ENCODE results near the gene HDAC1.

The HDAC1 gene

DNA sequence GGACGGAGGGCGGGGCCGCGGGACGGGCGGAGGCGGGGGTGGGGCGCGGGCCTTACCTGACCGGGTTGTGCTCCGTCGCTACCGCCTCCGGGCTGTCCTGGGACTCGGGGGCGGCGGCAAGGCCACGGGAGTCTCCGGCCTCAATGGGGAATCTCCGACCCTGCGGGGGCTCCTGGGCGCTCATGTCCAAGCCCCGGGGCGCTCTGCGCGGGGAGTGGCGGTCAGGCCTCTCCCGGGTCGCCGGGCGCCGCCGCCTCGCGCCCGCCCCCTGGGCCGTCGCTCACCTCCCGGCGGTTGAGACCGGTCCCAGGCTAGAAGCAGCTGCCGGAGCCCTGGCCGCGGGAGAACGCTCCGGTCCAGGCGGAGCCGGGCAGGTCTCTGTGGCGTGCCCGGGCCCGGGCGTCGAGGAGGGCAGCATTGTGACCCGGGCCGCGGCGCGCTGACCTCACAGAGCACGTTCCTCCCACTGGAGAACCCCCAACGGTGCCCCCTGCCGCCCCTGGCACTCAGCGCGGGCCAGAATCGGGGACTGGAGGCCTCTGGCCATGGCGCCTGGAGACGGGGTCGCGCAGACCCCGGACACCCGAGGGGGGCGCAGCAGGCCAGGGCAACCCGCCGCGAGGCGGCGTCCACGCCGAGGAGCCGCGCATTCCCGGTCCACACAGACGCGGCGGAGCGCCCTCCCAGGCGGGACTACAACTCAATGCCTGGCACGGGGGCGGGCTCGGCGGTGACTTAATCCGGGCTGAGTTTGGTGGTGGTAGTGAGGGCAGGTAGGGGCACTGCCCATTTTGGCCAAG is 70.0 kb downstream of the HDAC1 start:
- Histone ChIP-seq H3K4me2 (ENCODE audit: insufficient read depth, low read length) (no peak overlapping the region), H3K9me3 (ENCODE audit: insufficient read depth, low read length, severe bottlenecking) (no peaks in the 10 kb centered on the region), H3K4me3 (ENCODE audit: low read depth in 1 of 2, low read length in 2 of 2) (no peak overlapping the region), H3K9ac (ENCODE audit: low read depth, low read length) (no peak overlapping the region), H4K20me1 (ENCODE audit: insufficient read depth, low read length) (no peaks in the 10 kb centered on the region; the same call in 1 of the 2 replicates), H3K27me3 (ENCODE audit: insufficient read depth, low read length, poor library complexity) (no peaks in the 10 kb centered on the region), H3K79me2 (ENCODE audit: insufficient read depth, low read length) (no peaks in the 10 kb centered on the region), H3K27ac (ENCODE audit: low read length) (no peak overlapping the region), H3K4me1 (ENCODE audit: insufficient read depth, low read length) (no peaks in the 10 kb centered on the region), H2AFZ (ENCODE audit: low read depth, low read length) (no peak overlapping the region), H3K36me3 (ENCODE audit: insufficient read depth, low read length) (peaks cover 44% of the 10 kb centered on the region)
- ATAC-seq (ENCODE audit: insufficient read depth, low read depth): no peak
- no peak for DNase-seq
- TF ChIP-seq EZH2 (IDR thresholded peaks at IDR 0.05; ENCODE audit: borderline replicate concordance, low read depth, low read length, severe bottlenecking): no peak
- TF ChIP-seq, protein P1, sequence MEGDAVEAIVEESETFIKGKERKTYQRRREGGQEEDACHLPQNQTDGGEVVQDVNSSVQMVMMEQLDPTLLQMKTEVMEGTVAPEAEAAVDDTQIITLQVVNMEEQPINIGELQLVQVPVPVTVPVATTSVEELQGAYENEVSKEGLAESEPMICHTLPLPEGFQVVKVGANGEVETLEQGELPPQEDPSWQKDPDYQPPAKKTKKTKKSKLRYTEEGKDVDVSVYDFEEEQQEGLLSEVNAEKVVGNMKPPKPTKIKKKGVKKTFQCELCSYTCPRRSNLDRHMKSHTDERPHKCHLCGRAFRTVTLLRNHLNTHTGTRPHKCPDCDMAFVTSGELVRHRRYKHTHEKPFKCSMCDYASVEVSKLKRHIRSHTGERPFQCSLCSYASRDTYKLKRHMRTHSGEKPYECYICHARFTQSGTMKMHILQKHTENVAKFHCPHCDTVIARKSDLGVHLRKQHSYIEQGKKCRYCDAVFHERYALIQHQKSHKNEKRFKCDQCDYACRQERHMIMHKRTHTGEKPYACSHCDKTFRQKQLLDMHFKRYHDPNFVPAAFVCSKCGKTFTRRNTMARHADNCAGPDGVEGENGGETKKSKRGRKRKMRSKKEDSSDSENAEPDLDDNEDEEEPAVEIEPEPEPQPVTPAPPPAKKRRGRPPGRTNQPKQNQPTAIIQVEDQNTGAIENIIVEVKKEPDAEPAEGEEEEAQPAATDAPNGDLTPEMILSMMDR (IDR thresholded peaks at IDR 0.05; ENCODE audit: borderline replicate concordance, extremely low read depth, low read length, poor library complexity, severe bottlenecking): no peak

DNA sequence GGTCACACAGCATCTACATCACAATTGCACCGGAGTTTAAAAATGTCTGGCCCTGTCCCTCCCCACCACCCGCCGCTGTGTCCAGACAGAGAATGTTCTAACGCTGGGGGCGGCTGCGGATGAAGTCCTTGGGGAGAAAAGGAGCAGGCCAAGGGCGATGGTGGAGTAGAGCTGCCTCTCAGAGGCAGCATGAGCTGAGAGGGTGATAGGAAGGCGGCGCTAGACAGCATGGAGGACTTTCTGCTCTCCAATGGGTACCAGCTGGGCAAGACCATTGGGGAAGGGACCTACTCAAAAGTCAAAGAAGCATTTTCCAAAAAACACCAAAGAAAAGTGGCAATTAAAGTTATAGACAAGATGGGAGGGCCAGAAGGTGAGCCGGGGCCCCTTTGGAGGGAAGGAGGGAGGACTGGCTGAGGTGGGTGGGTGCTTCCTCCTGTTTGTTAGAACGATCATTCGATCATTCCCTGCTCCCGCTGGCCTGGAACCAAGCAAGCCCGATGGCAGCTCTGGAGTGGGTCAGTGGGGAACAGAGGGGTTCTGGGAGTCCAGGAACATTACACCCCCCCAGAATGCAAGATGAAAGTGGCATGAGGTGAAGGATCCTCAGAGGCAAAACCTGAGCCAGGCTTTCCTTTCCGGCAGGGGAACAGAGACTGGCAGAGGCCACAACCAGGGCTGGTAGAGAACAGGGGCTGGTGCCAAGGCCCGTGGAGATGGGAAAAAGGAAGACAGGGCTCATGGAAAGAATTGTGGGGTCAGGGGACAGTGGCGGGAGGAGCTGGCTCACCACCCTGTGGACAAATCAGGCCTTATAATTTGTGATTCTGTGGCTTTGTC is 70.8 kb downstream of the HDAC1 start, which contains the start of the genes FAM229A and TSSK3:
Gene FAM229A (minus strand): TSS at position 12 of the 840 bp plus-strand sequence. CDS start 394 bp downstream, outside the sequence.
Gene TSSK3 (plus strand): TSS at position 66 of the 840 bp plus-strand sequence. CDS start 163 bp downstream, at position 229.
- Histone ChIP-seq H3K4me3 (ENCODE audit: low read depth in 1 of 2, low read length in 2 of 2) (no peak within 1 kb of the TSS), H3K79me2 (ENCODE audit: insufficient read depth, low read length) (no peaks in the 10 kb centered on the region), H3K4me1 (ENCODE audit: insufficient read depth, low read length) (no peaks in the 10 kb centered on the region), H3K27ac (ENCODE audit: low read length) (no peak within 1 kb of the TSS), H3K9me3 (ENCODE audit: insufficient read depth, low read length, severe bottlenecking) (no peaks in the 10 kb centered on the region), H4K20me1 (ENCODE audit: insufficient read depth, low read length) (no peaks in the 10 kb centered on the region; the same call in 1 of the 2 replicates), H3K4me2 (ENCODE audit: insufficient read depth, low read length) (no peak within 1 kb of the TSS), H3K36me3 (ENCODE audit: insufficient read depth, low read length) (peaks cover 52% of the 10 kb centered on the region), H3K9ac (ENCODE audit: low read depth, low read length) (no peak within 1 kb of the TSS), H3K27me3 (ENCODE audit: insufficient read depth, low read length, poor library complexity) (no peaks in the 10 kb centered on the region), H2AFZ (ENCODE audit: low read depth, low read length) (no peak within 1 kb of the TSS)
- ATAC-seq (ENCODE audit: insufficient read depth, low read depth) (no peak), DNase-seq (no peak)
- TF ChIP-seq EZH2 (IDR thresholded peaks at IDR 0.05; ENCODE audit: borderline replicate concordance, low read depth, low read length, severe bottlenecking): no peak
- TF ChIP-seq, protein P1 (IDR thresholded peaks at IDR 0.05; ENCODE audit: borderline replicate concordance, extremely low read depth, low read length, poor library complexity, severe bottlenecking): no peak

GRCh38 chr1:32363713-32364112 is 71.8 kb downstream of the HDAC1 start:
- H4K20me1 ChIP-seq (ENCODE audit: insufficient read depth, low read length): no peaks in the 10 kb centered on the region; the same call in 1 of the 2 replicates
- H3K27me3 ChIP-seq (ENCODE audit: insufficient read depth, low read length, poor library complexity): no peaks in the 10 kb centered on the region
- no peak overlapping the region for H3K9ac ChIP-seq (ENCODE audit: low read depth, low read length)
- peaks cover 62% of the 10 kb centered on the region for H3K36me3 ChIP-seq (ENCODE audit: insufficient read depth, low read length)
- H3K27ac ChIP-seq (ENCODE audit: low read length): no peak overlapping the region
- TF ChIP-seq, protein P1 (IDR thresholded peaks at IDR 0.05; ENCODE audit: borderline replicate concordance, extremely low read depth, low read length, poor library complexity, severe bottlenecking): no peak
- TF ChIP-seq EZH2 (IDR thresholded peaks at IDR 0.05; ENCODE audit: borderline replicate concordance, low read depth, low read length, severe bottlenecking): no peak
- no peaks in the 10 kb centered on the region for H3K4me1 ChIP-seq (ENCODE audit: insufficient read depth, low read length)
- no peak overlapping the region for H2AFZ ChIP-seq (ENCODE audit: low read depth, low read length)
- ATAC-seq (ENCODE audit: insufficient read depth, low read depth) (no peak), DNase-seq (no peak)
- no peaks in the 10 kb centered on the region for H3K79me2 ChIP-seq (ENCODE audit: insufficient read depth, low read length)
- H3K4me2 ChIP-seq (ENCODE audit: insufficient read depth, low read length): no peak overlapping the region
- H3K9me3 ChIP-seq (ENCODE audit: insufficient read depth, low read length, severe bottlenecking): no peaks in the 10 kb centered on the region
- H3K4me3 ChIP-seq (ENCODE audit: low read depth in 1 of 2, low read length in 2 of 2): no peak overlapping the region

Measured in DND-41 (cell line).